ENCODE data around the gene C3orf70. TPM values are rescaled to one million over a fixed set of nuclear protein-coding genes. Genes with fewer than 3 reads are reported as not detected.

C3orf70 gene
- total RNA-seq, 2 experiments from 2014 or later, result not detected

DNA sequence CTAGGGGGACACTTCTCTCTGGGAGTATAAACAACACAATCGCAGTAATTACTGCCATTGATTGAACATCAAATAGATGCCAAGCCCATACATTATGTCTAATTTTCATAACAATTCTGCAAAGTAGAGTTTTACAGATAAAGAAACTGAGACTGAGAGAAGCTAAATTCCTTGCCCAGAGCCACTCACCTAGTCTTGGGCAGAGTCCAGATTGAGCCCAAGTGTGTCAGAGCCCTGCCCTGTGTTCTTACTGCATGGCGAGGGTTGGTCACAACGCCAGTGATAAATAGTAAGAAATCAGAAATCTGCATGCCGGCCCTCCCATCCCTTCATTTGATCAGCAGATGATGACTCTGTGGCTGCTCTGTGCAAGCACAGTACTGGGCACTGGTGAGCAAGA is 106.3 kb downstream of the C3orf70 start:
- Mint-ChIP-seq H3K9me3 (no peaks in the 10 kb centered on the region), H3K27me3 (no peaks in the 10 kb centered on the region), H3K27ac (no peak overlapping the region), H3K4me1 (no peaks in the 10 kb centered on the region), H3K36me3 (peaks cover 33% of the 10 kb centered on the region), H3K4me3 (no peak overlapping the region)
- POLR2A ChIA-PET, result no interaction called here
- ATAC-seq (ENCODE audit: low read depth), result no peak
- no peak for DNase-seq

DNA sequence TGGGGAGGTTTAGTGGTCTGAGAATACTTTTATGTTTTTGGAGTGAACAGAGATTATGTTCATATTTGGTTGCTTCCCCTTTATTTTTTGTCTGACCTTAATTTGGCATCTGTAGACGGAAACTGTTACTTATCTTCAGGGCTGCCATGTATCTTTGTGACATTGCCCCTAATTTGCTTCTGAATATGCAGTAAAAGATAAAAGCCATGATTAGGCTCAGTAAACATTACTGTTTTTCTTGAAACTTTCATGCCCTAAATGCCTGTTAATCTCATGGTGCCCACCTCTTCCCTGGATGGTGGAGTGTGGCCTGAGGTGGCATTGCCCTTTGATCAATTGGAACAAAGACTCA is 106.7 kb downstream of the C3orf70 start:
- Mint-ChIP-seq H3K27me3 (no peaks in the 10 kb centered on the region), H3K9me3 (no peaks in the 10 kb centered on the region), H3K27ac (no peak overlapping the region), H3K4me3 (no peak overlapping the region), H3K36me3 (peaks cover 29% of the 10 kb centered on the region), H3K4me1 (no peaks in the 10 kb centered on the region)
- no peak for ATAC-seq (ENCODE audit: low read depth)
- POLR2A ChIA-PET, result no interaction called here
- no peak for DNase-seq

DNA sequence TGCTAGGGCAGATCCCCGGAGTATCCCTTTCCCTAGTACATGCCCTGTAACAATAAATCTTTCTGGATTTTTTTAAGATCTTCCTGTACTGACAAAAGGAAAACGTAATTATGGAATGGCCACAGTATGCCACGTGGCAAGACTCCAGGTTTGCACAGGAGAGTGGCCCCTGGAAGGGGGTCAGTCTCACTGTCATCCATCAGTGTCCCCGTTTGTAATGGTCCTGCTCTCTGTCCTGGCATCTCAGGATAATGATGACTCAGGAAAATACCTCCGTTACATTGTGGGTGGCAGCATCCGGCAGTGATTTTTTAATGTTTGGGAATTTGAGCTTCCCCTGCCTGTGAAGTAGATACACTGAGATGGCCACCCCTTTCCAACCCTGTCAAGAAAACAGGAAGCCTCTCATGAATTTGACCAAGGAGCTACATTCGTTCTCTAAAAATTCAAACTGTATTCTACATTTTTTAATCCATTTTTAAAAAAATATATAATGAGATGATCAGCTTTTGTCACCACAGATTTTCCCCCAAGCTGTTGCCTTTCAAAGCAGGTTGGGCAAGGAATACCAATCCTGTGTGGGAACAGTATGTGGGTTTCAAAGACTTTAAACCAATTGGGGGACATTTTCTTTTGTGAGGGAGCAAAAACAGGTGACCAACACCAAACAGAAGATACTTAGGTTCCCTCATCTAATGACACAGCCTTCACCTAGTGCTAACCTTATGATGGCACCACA is 110.4 kb downstream of the C3orf70 start:
- peaks cover 4% of the 10 kb centered on the region for H3K9me3 Mint-ChIP-seq

GRCh38 chr3:185041540-185041939 is 111.3 kb downstream of the C3orf70 start:
- POLR2A ChIA-PET, result no interaction called here
- peaks cover 7% of the 10 kb centered on the region for H3K9me3 Mint-ChIP-seq
- H3K27me3 Mint-ChIP-seq, result no peaks in the 10 kb centered on the region
- no peaks in the 10 kb centered on the region for H3K4me1 Mint-ChIP-seq
- no peak for ATAC-seq (ENCODE audit: low read depth)
- no peak overlapping the region for H3K4me3 Mint-ChIP-seq
- H3K36me3 Mint-ChIP-seq, result peaks cover 19% of the 10 kb centered on the region
- no peak overlapping the region for H3K27ac Mint-ChIP-seq
- DNase-seq, result no peak

More for the DNA sequence above, 110.4 kb downstream of the C3orf70 start:
- DNase-seq (no peak), ATAC-seq (ENCODE audit: low read depth) (no peak)
- H3K4me1 Mint-ChIP-seq, result no peaks in the 10 kb centered on the region
- H3K4me3 Mint-ChIP-seq, result no peak overlapping the region
- POLR2A ChIA-PET, result no interaction called here
- H3K27me3 Mint-ChIP-seq, result no peaks in the 10 kb centered on the region
- peaks cover 19% of the 10 kb centered on the region for H3K36me3 Mint-ChIP-seq
- no peak overlapping the region for H3K27ac Mint-ChIP-seq

DNA sequence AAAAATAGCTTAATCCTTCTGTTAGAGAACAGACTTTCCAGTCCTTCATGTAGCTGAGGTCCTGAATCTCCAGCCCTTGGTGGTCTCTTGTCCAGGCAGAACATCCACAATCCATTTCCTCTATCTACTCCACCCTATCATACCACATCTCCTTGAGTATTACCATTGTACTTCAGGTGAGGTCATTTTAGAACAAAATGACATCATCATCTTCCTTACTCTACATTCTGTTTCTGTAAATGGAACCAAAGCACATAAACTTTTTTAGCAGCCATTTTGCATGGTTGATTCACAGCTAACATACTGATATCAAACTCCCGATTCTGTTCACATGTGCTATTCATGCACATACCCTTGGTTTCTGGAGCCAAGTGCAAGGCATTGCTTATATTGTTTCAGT is 112.4 kb downstream of the C3orf70 start:
- Mint-ChIP-seq H3K36me3 (peaks cover 24% of the 10 kb centered on the region), H3K27ac (no peak overlapping the region), H3K27me3 (no peaks in the 10 kb centered on the region), H3K4me3 (no peak overlapping the region), H3K9me3 (peaks cover 12% of the 10 kb centered on the region), H3K4me1 (no peaks in the 10 kb centered on the region)
- DNase-seq (no peak), ATAC-seq (ENCODE audit: low read depth) (no peak)
- POLR2A ChIA-PET, result no interaction called here

DNA sequence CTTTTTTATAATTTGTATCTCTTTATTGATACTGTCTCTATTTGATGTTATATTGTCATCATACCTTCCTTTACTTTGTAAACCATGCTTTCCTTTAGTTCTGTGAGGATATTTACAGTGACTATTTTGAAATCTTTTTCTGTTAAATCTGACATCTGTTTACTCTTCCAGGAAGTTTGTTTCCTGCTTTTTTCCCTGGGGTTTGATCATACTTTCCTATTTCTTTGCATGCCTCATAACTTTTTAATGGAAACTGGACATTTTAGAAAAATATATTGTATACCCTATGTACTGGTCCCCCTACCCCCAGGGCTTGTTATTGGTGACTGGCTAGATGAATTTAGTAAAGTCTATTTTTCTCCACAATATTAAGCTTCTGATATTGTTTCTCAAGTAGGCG is 115.1 kb downstream of the C3orf70 start:
- POLR2A ChIA-PET, result no interaction called here
- Mint-ChIP-seq H3K36me3 (peaks cover 38% of the 10 kb centered on the region), H3K4me3 (no peak overlapping the region)

GRCh38 chr3:185030951-185031350 is 121.9 kb downstream of the C3orf70 start:
- POLR2A ChIA-PET, result no interaction called here
- H3K4me1 Mint-ChIP-seq, result no peaks in the 10 kb centered on the region

More for the DNA sequence above, 115.1 kb downstream of the C3orf70 start:
- no peaks in the 10 kb centered on the region for H3K27me3 Mint-ChIP-seq
- no peak overlapping the region for H3K27ac Mint-ChIP-seq
- ATAC-seq (ENCODE audit: low read depth) (no peak), DNase-seq (no peak)
- peaks cover 14% of the 10 kb centered on the region for H3K9me3 Mint-ChIP-seq
- H3K4me1 Mint-ChIP-seq, result no peaks in the 10 kb centered on the region

DNA sequence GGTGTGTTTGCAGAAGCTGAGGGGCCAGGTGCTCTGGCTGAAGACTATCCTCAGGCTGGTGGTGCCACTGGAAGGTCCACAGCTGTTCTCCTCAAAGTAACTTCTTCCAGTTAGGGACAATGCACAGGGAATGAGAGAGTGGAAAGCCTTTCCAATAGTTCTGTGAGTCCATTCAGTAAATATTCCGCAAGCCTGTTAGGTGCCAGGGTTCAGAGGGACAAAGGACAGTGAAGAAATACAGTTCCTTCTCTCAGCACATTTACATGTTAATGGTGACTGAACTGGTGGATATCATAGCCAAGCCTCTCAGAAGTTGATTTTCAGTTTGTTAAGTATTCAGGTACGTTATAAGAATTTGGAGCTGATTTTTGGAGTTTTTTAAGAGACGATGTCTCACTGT is 122.5 kb downstream of the C3orf70 start:
- H3K27me3 Mint-ChIP-seq, result no peaks in the 10 kb centered on the region
- no peak overlapping the region for H3K4me3 Mint-ChIP-seq
- H3K36me3 Mint-ChIP-seq, result peaks cover 43% of the 10 kb centered on the region
- H3K9me3 Mint-ChIP-seq, result peaks cover 5% of the 10 kb centered on the region
- no peak for ATAC-seq (ENCODE audit: low read depth)
- H3K27ac Mint-ChIP-seq, result no peak overlapping the region
- DNase-seq, result no peak
- no peaks in the 10 kb centered on the region for H3K4me1 Mint-ChIP-seq
- POLR2A ChIA-PET, result no interaction called here

More at GRCh38 chr3:185030951-185031350, 121.9 kb downstream of the C3orf70 start:
- H3K4me3 Mint-ChIP-seq, result no peak overlapping the region
- no peak overlapping the region for H3K27ac Mint-ChIP-seq
- ATAC-seq (ENCODE audit: low read depth), result no peak
- H3K36me3 Mint-ChIP-seq, result peaks cover 44% of the 10 kb centered on the region
- H3K9me3 Mint-ChIP-seq, result peaks cover 10% of the 10 kb centered on the region
- no peaks in the 10 kb centered on the region for H3K27me3 Mint-ChIP-seq
- DNase-seq, result no peak

GRCh38 chr3:185029086-185029485 is 123.8 kb downstream of the C3orf70 start:
- Mint-ChIP-seq H3K36me3 (peaks cover 44% of the 10 kb centered on the region), H3K9me3 (peaks cover 3% of the 10 kb centered on the region), H3K4me3 (no peak overlapping the region), H3K27ac (no peak overlapping the region), H3K27me3 (no peaks in the 10 kb centered on the region), H3K4me1 (no peaks in the 10 kb centered on the region)
- ATAC-seq (ENCODE audit: low read depth) (no peak), DNase-seq (no peak)
- POLR2A ChIA-PET, result no interaction called here

DNA sequence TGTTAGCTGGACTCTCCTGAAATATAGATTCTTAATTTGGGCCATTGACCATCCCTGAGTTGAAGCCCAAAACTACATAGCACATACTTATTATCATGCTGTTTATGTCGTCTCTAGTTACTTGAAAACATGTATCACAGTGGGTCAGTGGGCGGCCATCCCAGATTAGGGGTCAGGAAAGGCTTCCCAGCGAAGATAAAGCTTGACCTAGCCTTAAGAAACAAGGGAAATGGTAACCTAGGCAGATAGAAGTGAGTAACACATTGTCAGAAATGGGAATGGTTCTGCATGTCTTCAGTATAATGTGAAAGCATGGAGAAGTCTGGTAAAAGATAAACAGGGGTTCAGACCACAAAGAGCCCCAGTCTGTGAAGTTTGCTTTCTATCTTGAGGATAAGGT is 124.7 kb downstream of the C3orf70 start:
- ATAC-seq (ENCODE audit: low read depth) (no peak), DNase-seq (no peak)
- H3K27me3 Mint-ChIP-seq, result no peaks in the 10 kb centered on the region
- POLR2A ChIA-PET, result no interaction called here
- peaks cover 42% of the 10 kb centered on the region for H3K36me3 Mint-ChIP-seq
- peaks cover 3% of the 10 kb centered on the region for H3K9me3 Mint-ChIP-seq
- H3K4me1 Mint-ChIP-seq, result no peaks in the 10 kb centered on the region
- no peak overlapping the region for H3K4me3 Mint-ChIP-seq
- no peak overlapping the region for H3K27ac Mint-ChIP-seq

Other genes starting within 250 kb of the C3orf70 start
- 1 to 10 TPM; 3.5 to 5.6 TPM for gene EHHADH, start 101.0 kb upstream of the C3orf70 start, total RNA-seq
- gene MAP3K13, start 210.1 kb upstream of the C3orf70 start, total RNA-seq, result 10 to 100 TPM; 11.4 to 12.5 TPM

Data from activated naive CD8-positive, alpha-beta T cell treated with anti-CD3 and anti-CD28 coated beads, Interleukin-2, amount 10 ng/mL, durations not matched to agents 7 days and 5 days (primary cell).